ENCODE data around the gene VARS1. TPM values are rescaled to one million over a fixed set of nuclear protein-coding genes. Genes with fewer than 3 reads are reported as not detected.
"Not testable (repeated sequence)": the region's sequence is repeated elsewhere in the genome, so short reads cannot be mapped to it uniquely, and the experiment has no call there.

VARS1 gene
- polyA plus RNA-seq, 2 of the 4 experiments (the other 2 are of a cell fraction) = 17.7 to 57.2 TPM

GRCh38 chr6:31794294-31794865 lies 1.2 kb downstream of the VARS1 start:
- POLR2A ChIA-PET = interaction anchor here (0.6 to 1.8 kb wide), 5 partner anchors 13 to 36 kb away, joined by 5 to 19 read pairs (median 6); partner anchors contain the start of genes HSPA1A, HSPA1B, HSPA1L and LSM2
- DNase-seq (ENCODE audit: low read depth in 1 of 2, low spot score in 1 of 2) = no peak

GRCh38 chr6:31793927-31794245 lies 1.7 kb downstream of the VARS1 start:
- not testable (repeated sequence) for FAIRE-seq; DNase-seq (ENCODE audit: low read depth in 1 of 2, low spot score in 1 of 2); ATAC-seq; H3K9me3 ChIP-seq
- ChIA-PET CTCF (interaction anchor here (0.6 kb wide), 1 partner anchor 70 kb away, joined by 3 read pairs; no protein-coding TSS in a partner anchor), POLR2A (interaction anchor here (0.7 kb wide), 1 partner anchor 66 kb away, joined by 5 read pairs; no protein-coding TSS in a partner anchor)
- Histone ChIP-seq H3K4me2 (peak overlapping the region; percentile 95), H3K27ac (peak overlapping the region; percentile 94 to 97; a peak in 5 of 6 replicates), H3K4me1 (peaks cover 23% of the 10 kb centered on the region; the same call in 2 of the 3 replicates), H3K4me3 (peak overlapping the region; percentile 97; the same call in 2 of the 3 replicates)
- 89% methylated on average over 6 of the region's 6 CpGs for WGBS (ENCODE audit: missing lambda C conversion rate)

More at GRCh38 chr6:31794294-31794865, 1.2 kb downstream of the VARS1 start:
- Histone ChIP-seq H3K4me2 (peak overlapping the region; percentile 95), H3K4me1 (peaks cover 23% of the 10 kb centered on the region; the same call in 2 of the 3 replicates), H3K27ac (peak overlapping the region; percentile 94 to 97), H3K4me3 (peak overlapping the region; percentile 97), H3K9me3 (no peaks in the 10 kb centered on the region)
- FAIRE-seq (no peak), ATAC-seq (peak in 1 of 2 experiments; percentile 23; a peak in 2 of 6 replicates)
- CTCF ChIA-PET = interaction anchor here (0.6 to 3.3 kb wide), 6 partner anchors 9 to 150 kb away, joined by 3 to 27 read pairs (median 6); partner anchors contain the start of genes CLIC1 and LSM2
- TF ChIP-seq SMC3 (IDR thresholded peaks at IDR 0.05) = no peak
- no peak for TF ChIP-seq ATOH8 (CRISPR knock-in tag; IDR thresholded peaks at IDR 0.05; ENCODE audit: low read depth)
- TF ChIP-seq SREBF2 (IDR thresholded peaks at IDR 0.05) = no peak
- TF ChIP-seq TP53 (CRISPR knock-in tag; IDR thresholded peaks at IDR 0.05) = no peak
- no peak for TF ChIP-seq REST (IDR thresholded peaks at IDR 0.05)
- no peak for TF ChIP-seq POLR2A (IDR thresholded peaks at IDR 0.05; ENCODE audit: low read length)
- TF ChIP-seq EP300 (IDR thresholded peaks at IDR 0.05) = no peak
- TF ChIP-seq E2F6 (IDR thresholded peaks at IDR 0.05; ENCODE audit: borderline replicate concordance, low read depth) = no peak
- TF ChIP-seq POLR2AphosphoS2 (conservative IDR thresholded peaks at IDR 0.05; ENCODE audit: low read length) = no peak
- TF ChIP-seq RAD21 (conservative IDR thresholded peaks at IDR 0.05 in 1 of 2, IDR thresholded peaks at IDR 0.05 in 1 of 2) = no peak
- no peak for TF ChIP-seq RCOR1 (IDR thresholded peaks at IDR 0.05; ENCODE audit: low read depth, low read length)
- no peak for TF ChIP-seq NR3C1 (IDR thresholded peaks at IDR 0.05)
- TF ChIP-seq ESRRA (IDR thresholded peaks at IDR 0.05; ENCODE audit: borderline replicate concordance, low read length) = no peak
- no peak for TF ChIP-seq MAX (IDR thresholded peaks at IDR 0.05)
- TF ChIP-seq CTCF (IDR thresholded peaks at IDR 0.05) = no peak
- TF ChIP-seq RNF2 (IDR thresholded peaks at IDR 0.05; ENCODE audit: borderline replicate concordance, low read depth) = no peak
- no peak for TF ChIP-seq EHF (CRISPR knock-in tag; IDR thresholded peaks at IDR 0.05)
- 7% methylated on average over 5 of the region's 7 CpGs for WGBS (ENCODE audit: missing lambda C conversion rate)

Data from A549 (cell line).